G401 (cell line): ENCODE data around the gene FXYD6. TPM values are rescaled to one million over a fixed set of nuclear protein-coding genes. Genes with fewer than 3 reads are reported as not detected.
A peak's percentile ranks its signal among the peaks of the same experiment; 100 is the strongest.

Experiments used
- DNase-seq: peaks from one replicate; pipeline ENCODE4 v3.0.0-alpha.2; 2015; ENCODE audit warnings: low spot score
- in situ Hi-C: cut with HindIII; loops from 2 replicates; pipeline ENCODE4 v1.10.0; 2016; ENCODE audit warnings: low sequenced_read_pairs, mixed read lengths
- total RNA-seq: library from RNA; depleted of rRNA; stranded (reverse); fragments of >200 nt; shearing (Covaris generic); gene quantifications from 2 replicates; pipeline ENCODE4 v1.2.3, GENCODE V29; 2014

The FXYD6 gene
- total RNA-seq, 1 experiment from 2014 or later = not detected

GRCh38 chr11:117892651-117893050 lies 16.2 kb upstream of the FXYD6 start:
- in situ Hi-C loops = no loop called here
- DNase-seq = no peak

GRCh38 chr11:117891362-117891761 lies 14.9 kb upstream of the FXYD6 start:
- in situ Hi-C loops = no loop called here
- no peak for DNase-seq

- no peak for DNase-seq
- in situ Hi-C loops = no loop called here
These were observed 11.7 kb upstream of the FXYD6 start for GRCh38 chr11:117888139-117888566.

GRCh38 chr11:117887431-117888138 lies 11.1 kb upstream of the FXYD6 start:
- in situ Hi-C loops = no loop called here
- DNase-seq = no peak

- no peak for DNase-seq
- in situ Hi-C loops = no loop called here
These were observed 9.3 kb upstream of the FXYD6 start for GRCh38 chr11:117885777-117886176.

- in situ Hi-C loops = no loop called here
- DNase-seq = peak; percentile 25
These were observed 8.5 kb upstream of the FXYD6 start for GRCh38 chr11:117884994-117885393.

- DNase-seq = no peak
- in situ Hi-C loops = no loop called here
These were observed 6.6 kb upstream of the FXYD6 start for GRCh38 chr11:117883063-117883462.

GRCh38 chr11:117882311-117882905 lies 6.0 kb upstream of the FXYD6 start:
- DNase-seq = peak; percentile 96
- in situ Hi-C loops = no loop called here

- in situ Hi-C loops = no loop called here
- no peak for DNase-seq
These were observed 4.8 kb upstream of the FXYD6 start for GRCh38 chr11:117881217-117881616.

GRCh38 chr11:117879516-117880480 lies 3.3 kb upstream of the FXYD6 start:
- in situ Hi-C loops = no loop called here
- no peak for DNase-seq

GRCh38 chr11:117878939-117879475 lies 2.5 kb upstream of the FXYD6 start:
- in situ Hi-C loops = no loop called here

GRCh38 chr11:117878314-117878938 lies 2.0 kb upstream of the FXYD6 start:
- no peak for DNase-seq

More at GRCh38 chr11:117878939-117879475, 2.5 kb upstream of the FXYD6 start:
- DNase-seq = no peak

GRCh38 chr11:117877120-117877784 lies 794 bp upstream of the FXYD6 start:
- in situ Hi-C loops = no loop called here
- DNase-seq = peak; percentile 95

More at GRCh38 chr11:117878314-117878938, 2.0 kb upstream of the FXYD6 start:
- in situ Hi-C loops = no loop called here

- in situ Hi-C loops = no loop called here
- DNase-seq = peak; percentile 53
These were observed 458 bp downstream of the FXYD6 start for GRCh38 chr11:117876059-117876340.

- DNase-seq = peak; percentile 79
These were observed 938 bp downstream of the FXYD6 start for GRCh38 chr11:117875382-117876058.

GRCh38 chr11:117874910-117875381 lies 1.5 kb downstream of the FXYD6 start:
- DNase-seq = peak; percentile 43
- in situ Hi-C loops = no loop called here

More at GRCh38 chr11:117875382-117876058, 938 bp downstream of the FXYD6 start:
- in situ Hi-C loops = no loop called here

- DNase-seq = peak; percentile 50
- in situ Hi-C loops = no loop called here
These were observed 2.1 kb downstream of the FXYD6 start for GRCh38 chr11:117874253-117874909.

GRCh38 chr11:117873828-117874125 lies 2.7 kb downstream of the FXYD6 start:
- in situ Hi-C loops = no loop called here
- no peak for DNase-seq
